HEK293 (cell line): ENCODE measurements around the gene LRBA.

Source experiments
- CTCF ChIA-PET: fragments of 350-600 bp; formaldehyde crosslinking; extraction: SDS; loops from one replicate; lab custom pipeline; 2021; ENCODE audit warnings: antibody characterized with exemption; lab: Yijun Ruan, JAX
- POLR2A ChIA-PET: fragments of 300-600 bp; formaldehyde crosslinking; extraction: SDS; loops from one replicate; lab custom pipeline; 2020; ENCODE audit warnings: antibody characterized with exemption, inconsistent platforms; lab: Yijun Ruan, JAX
- H3K27ac ChIP-seq: fragments of 200-500 bp; sonication (Bioruptor generic); 2 replicates; pipeline ENCODE4 v1.5.1; 2014; ENCODE audit warnings: low read depth, low read length, control low read depth, inconsistent platforms; ENCODE audit errors: extremely low read depth
- H3K36me3 ChIP-seq, 2 experiments: fragments of 200-500 bp in 1 of 2; sonication (Bioruptor generic) in 1 of 2; 1 replicate in 1 of 2; 2 replicates in 1 of 2; pipeline ENCODE4 v1.5.1; 2014 to 2017; ENCODE audit warnings: inconsistent platforms in 2 of 2, low read length in 2 of 2; ENCODE audit not compliant: control insufficient read depth in 2 of 2, insufficient read depth in 1 of 2
- H3K4me1 ChIP-seq: fragments of 200-500 bp; sonication (Bioruptor generic); 2 replicates; pipeline ENCODE4 v1.5.1; 2014; ENCODE audit warnings: mild to moderate bottlenecking, low read length, inconsistent platforms; ENCODE audit not compliant: control insufficient read depth, insufficient read depth
- H3K4me3 ChIP-seq: 2 replicates; pipeline ENCODE4 v1.5.1; 2011; ENCODE audit warnings: low read depth, mild to moderate bottlenecking, control low read depth, low read length, moderate library complexity
- H3K9me3 ChIP-seq: fragments of 200-500 bp; sonication (Bioruptor generic); 2 replicates; pipeline ENCODE4 v1.5.1; 2014; ENCODE audit warnings: low read depth, low read length, inconsistent platforms; ENCODE audit not compliant: control insufficient read depth, insufficient read depth
- GLIS1 ChIP-seq: fragments of 450-650 bp; formaldehyde crosslinking; IDR thresholded peaks from 2 replicates; pipeline ENCODE4 v1.5.1; 2016; ENCODE audit warnings: missing biosample characterization, missing genetic modification characterization
- SETDB1 ChIP-seq: IDR thresholded peaks from one replicate; pipeline ENCODE4 v1.6.1; 2017; ENCODE audit warnings: mild to moderate bottlenecking, low read length, moderate library complexity, mixed read lengths; ENCODE audit not compliant: insufficient read length
- SP2 ChIP-seq: fragments of 450-650 bp; formaldehyde crosslinking; IDR thresholded peaks from 2 replicates; pipeline ENCODE4 v1.5.1; 2016; ENCODE audit warnings: missing biosample characterization, missing genetic modification characterization
- TRIM28 ChIP-seq: IDR thresholded peaks from 2 replicates; pipeline ENCODE4 v1.6.1; 2011; ENCODE audit warnings: low read length, control low read depth, borderline replicate concordance
- ZBTB21 ChIP-seq: fragments of 450-650 bp; formaldehyde crosslinking; IDR thresholded peaks from 2 replicates; pipeline ENCODE4 v1.5.1; 2017; ENCODE audit warnings: missing biosample characterization, missing genetic modification characterization
- ZBTB8A ChIP-seq: fragments of 450-650 bp; formaldehyde crosslinking; IDR thresholded peaks from 2 replicates; pipeline ENCODE4 v1.5.1; 2016; ENCODE audit warnings: missing biosample characterization, missing genetic modification characterization
- ZFP37 ChIP-seq: fragments of 450-650 bp; formaldehyde crosslinking; IDR thresholded peaks from 2 replicates; pipeline ENCODE4 v1.5.1; 2016; ENCODE audit warnings: missing biosample characterization, missing genetic modification characterization
- ZFP41 ChIP-seq: fragments of 450-650 bp; formaldehyde crosslinking; IDR thresholded peaks from 2 replicates; pipeline ENCODE4 v1.5.1; 2016; ENCODE audit warnings: missing biosample characterization, missing genetic modification characterization, borderline replicate concordance
- ZNF112 ChIP-seq: fragments of 450-650 bp; formaldehyde crosslinking; IDR thresholded peaks from 2 replicates; pipeline ENCODE4 v1.5.0; 2017; ENCODE audit warnings: missing biosample characterization, missing genetic modification characterization
- ZNF169 ChIP-seq: fragments of 450-650 bp; formaldehyde crosslinking; IDR thresholded peaks from 2 replicates; pipeline ENCODE4 v1.5.1; 2016; ENCODE audit warnings: missing biosample characterization, missing genetic modification characterization
- ZNF19 ChIP-seq: fragments of 450-650 bp; formaldehyde crosslinking; IDR thresholded peaks from 2 replicates; pipeline ENCODE4; 2016; ENCODE audit warnings: missing biosample characterization, missing genetic modification characterization, low read depth
- ZNF211 ChIP-seq: fragments of 450-650 bp; formaldehyde crosslinking; IDR thresholded peaks from 2 replicates; pipeline ENCODE4 v1.5.1; 2016; ENCODE audit warnings: low read depth, missing biosample characterization, missing genetic modification characterization
- ZNF266 ChIP-seq: fragments of 450-650 bp; formaldehyde crosslinking; IDR thresholded peaks from 2 replicates; pipeline ENCODE4 v1.5.1; 2016; ENCODE audit warnings: missing biosample characterization, missing genetic modification characterization, low read depth
- ZNF391 ChIP-seq: fragments of 450-650 bp; formaldehyde crosslinking; IDR thresholded peaks from 2 replicates; pipeline ENCODE4 v1.5.1; 2016; ENCODE audit warnings: low read depth, missing biosample characterization, missing genetic modification characterization, borderline replicate concordance
- ZNF433 ChIP-seq: fragments of 450-650 bp; formaldehyde crosslinking; IDR thresholded peaks from 2 replicates; pipeline ENCODE4 v1.5.1; 2016; ENCODE audit warnings: missing biosample characterization, missing genetic modification characterization, low read depth
- ZNF664 ChIP-seq: fragments of 450-650 bp; formaldehyde crosslinking; IDR thresholded peaks from 2 replicates; pipeline ENCODE4 v1.5.1; 2016; ENCODE audit warnings: missing biosample characterization, missing genetic modification characterization
- ZNF837 ChIP-seq: fragments of 450-650 bp; formaldehyde crosslinking; IDR thresholded peaks from 2 replicates; pipeline ENCODE4 v1.5.1; 2016; ENCODE audit warnings: missing biosample characterization, missing genetic modification characterization
- ZXDB ChIP-seq: fragments of 450-650 bp; formaldehyde crosslinking; IDR thresholded peaks from 2 replicates; pipeline ENCODE4 v1.5.1; 2016; ENCODE audit warnings: missing biosample characterization, missing genetic modification characterization
- TF ChIP-seq, protein P1 (sequence below): fragments of 450-650 bp; formaldehyde crosslinking; IDR thresholded peaks from 2 replicates; pipeline ENCODE4 v1.5.1; 2016; ENCODE audit warnings: missing biosample characterization, missing genetic modification characterization
- TF ChIP-seq, protein P2 (sequence below): fragments of 450-650 bp; formaldehyde crosslinking; IDR thresholded peaks from 2 replicates; pipeline ENCODE4 v1.5.1; 2016; ENCODE audit warnings: missing biosample characterization, missing genetic modification characterization
- TF ChIP-seq, protein P3 (sequence below): fragments of 450-650 bp; formaldehyde crosslinking; IDR thresholded peaks from 2 replicates; pipeline ENCODE4 v1.5.1; 2016; ENCODE audit warnings: missing biosample characterization, missing genetic modification characterization
- TF ChIP-seq, protein P4 (sequence below): fragments of 450-650 bp; IDR thresholded peaks from 2 replicates; pipeline ENCODE4 v1.5.1; 2018; ENCODE audit warnings: missing biosample characterization, mild to moderate bottlenecking, missing genetic modification characterization
- TF ChIP-seq, protein P5 (sequence below): fragments of 450-650 bp; formaldehyde crosslinking; IDR thresholded peaks from 2 replicates; pipeline ENCODE4 v1.5.1; 2017; ENCODE audit warnings: missing biosample characterization, missing genetic modification characterization
- TF ChIP-seq, protein P6 (sequence below): fragments of 450-650 bp; formaldehyde crosslinking; IDR thresholded peaks from 2 replicates; pipeline ENCODE4 v1.5.1; 2017; ENCODE audit warnings: missing biosample characterization, missing genetic modification characterization

LRBA gene

DNA sequence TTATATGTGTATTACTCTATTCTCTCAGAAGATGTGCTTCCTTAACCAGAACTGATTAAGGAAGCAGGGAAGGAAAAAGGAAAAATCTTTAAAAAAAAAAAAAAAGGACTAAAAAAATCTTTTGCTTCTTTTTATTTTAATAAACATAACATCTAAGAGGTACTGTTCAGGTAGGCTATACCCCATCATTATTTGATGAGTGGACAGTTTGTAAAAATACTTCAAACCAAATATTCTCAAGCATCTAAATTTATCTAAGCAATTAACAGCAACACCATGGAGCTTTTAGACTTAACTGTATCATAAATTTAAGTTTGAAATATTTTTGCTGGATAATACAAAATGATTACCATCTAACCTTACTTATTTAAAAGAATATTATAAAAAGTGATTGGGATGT lies 264.3 kb downstream of the LRBA start:
- Histone ChIP-seq H3K4me3 (no peak overlapping the region), H3K36me3 (no peaks in the 10 kb centered on the region), H3K4me1 (peaks cover 6% of the 10 kb centered on the region; the same call in 1 of the 2 replicates), H3K9me3 (no peaks in the 10 kb centered on the region), H3K27ac (no peak overlapping the region)
- CTCF ChIA-PET = no interaction called here
- POLR2A ChIA-PET = no interaction called here
- TF ChIP-seq ZNF169 (tag by site-specific recombination) (no peak), ZFP41 (tag by site-specific recombination) (no peak), ZNF19 (tag by site-specific recombination) (no peak), ZNF112 (tag by site-specific recombination) (no peak), ZNF837 (tag by site-specific recombination) (no peak), SETDB1 (no peak), ZNF433 (no peak), TRIM28 (no peak), ZFP37 (no peak), ZBTB8A (tag by site-specific recombination) (no peak), ZBTB21 (tag by site-specific recombination) (no peak)

DNA sequence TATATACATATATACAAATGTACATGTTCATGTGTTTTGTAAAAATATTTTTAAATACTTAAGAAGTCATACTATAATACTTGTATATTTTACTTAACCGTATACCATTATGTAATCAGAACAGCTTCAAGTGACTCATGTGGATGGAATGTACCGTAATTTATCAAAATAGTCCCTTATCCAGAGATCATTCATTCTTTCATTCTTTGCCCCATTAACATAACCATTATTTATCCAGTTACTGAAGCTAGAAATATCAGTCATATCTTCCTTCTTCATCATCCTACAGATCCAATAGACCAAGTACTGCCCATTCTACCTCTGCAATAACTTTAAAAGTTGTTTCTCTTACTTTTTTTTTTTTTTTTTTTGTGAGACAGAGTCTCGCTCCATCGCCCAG lies 268.9 kb downstream of the LRBA start:
- no peak overlapping the region for H3K4me3 ChIP-seq
- no peaks in the 10 kb centered on the region for H3K9me3 ChIP-seq
- TF ChIP-seq GLIS1 (tag by site-specific recombination) (no peak), SP2 (no peak), ZXDB (tag by site-specific recombination) (no peak), ZBTB8A (tag by site-specific recombination) (no peak)
- POLR2A ChIA-PET = no interaction called here
- CTCF ChIA-PET = interaction anchor here (0.6 kb wide), 1 partner anchor 162 kb away, joined by 3 read pairs; no protein-coding TSS in a partner anchor
- H3K4me1 ChIP-seq = 0 out of 2 replicates have a peak, but pooled peaks cover 3% of the 10 kb centered on the region
- H3K27ac ChIP-seq = no peak overlapping the region
- H3K36me3 ChIP-seq = no peaks in the 10 kb centered on the region; a peak in 1 of 3 replicates

DNA sequence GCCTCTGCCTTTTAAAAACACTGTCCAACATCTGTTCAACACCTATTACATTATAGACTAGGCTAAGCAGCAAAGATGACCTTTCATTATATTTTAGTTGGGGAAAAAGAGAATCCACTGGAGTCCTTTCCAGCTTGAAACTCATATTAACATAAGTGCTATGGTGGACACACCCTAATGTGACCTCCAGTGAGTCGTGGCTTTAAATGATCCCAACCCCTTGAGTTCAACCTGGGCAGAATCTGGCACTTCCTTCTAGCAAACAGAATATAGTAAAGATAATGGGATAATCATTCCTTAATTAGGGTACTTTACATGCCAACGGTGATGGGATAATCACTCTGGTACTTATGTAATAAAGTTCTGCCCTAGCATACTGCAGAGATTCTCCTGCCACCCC lies 270.5 kb downstream of the LRBA start:
- 0 out of 2 replicates have a peak, but pooled peaks cover 3% of the 10 kb centered on the region for H3K4me1 ChIP-seq
- POLR2A ChIA-PET = no interaction called here
- H3K36me3 ChIP-seq = no peaks in the 10 kb centered on the region; a peak in 1 of 3 replicates
- H3K27ac ChIP-seq = no peak overlapping the region
- H3K4me3 ChIP-seq = no peak overlapping the region
- CTCF ChIA-PET = no interaction called here
- no peaks in the 10 kb centered on the region for H3K9me3 ChIP-seq
- TF ChIP-seq, protein P1, sequence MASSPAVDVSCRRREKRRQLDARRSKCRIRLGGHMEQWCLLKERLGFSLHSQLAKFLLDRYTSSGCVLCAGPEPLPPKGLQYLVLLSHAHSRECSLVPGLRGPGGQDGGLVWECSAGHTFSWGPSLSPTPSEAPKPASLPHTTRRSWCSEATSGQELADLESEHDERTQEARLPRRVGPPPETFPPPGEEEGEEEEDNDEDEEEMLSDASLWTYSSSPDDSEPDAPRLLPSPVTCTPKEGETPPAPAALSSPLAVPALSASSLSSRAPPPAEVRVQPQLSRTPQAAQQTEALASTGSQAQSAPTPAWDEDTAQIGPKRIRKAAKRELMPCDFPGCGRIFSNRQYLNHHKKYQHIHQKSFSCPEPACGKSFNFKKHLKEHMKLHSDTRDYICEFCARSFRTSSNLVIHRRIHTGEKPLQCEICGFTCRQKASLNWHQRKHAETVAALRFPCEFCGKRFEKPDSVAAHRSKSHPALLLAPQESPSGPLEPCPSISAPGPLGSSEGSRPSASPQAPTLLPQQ (tag by site-specific recombination) = no peak
- TF ChIP-seq ZNF266 (no peak), ZNF664 (tag by site-specific recombination) (no peak), ZNF391 (no peak), ZNF211 (tag by site-specific recombination) (no peak)
- TF ChIP-seq, protein P2, sequence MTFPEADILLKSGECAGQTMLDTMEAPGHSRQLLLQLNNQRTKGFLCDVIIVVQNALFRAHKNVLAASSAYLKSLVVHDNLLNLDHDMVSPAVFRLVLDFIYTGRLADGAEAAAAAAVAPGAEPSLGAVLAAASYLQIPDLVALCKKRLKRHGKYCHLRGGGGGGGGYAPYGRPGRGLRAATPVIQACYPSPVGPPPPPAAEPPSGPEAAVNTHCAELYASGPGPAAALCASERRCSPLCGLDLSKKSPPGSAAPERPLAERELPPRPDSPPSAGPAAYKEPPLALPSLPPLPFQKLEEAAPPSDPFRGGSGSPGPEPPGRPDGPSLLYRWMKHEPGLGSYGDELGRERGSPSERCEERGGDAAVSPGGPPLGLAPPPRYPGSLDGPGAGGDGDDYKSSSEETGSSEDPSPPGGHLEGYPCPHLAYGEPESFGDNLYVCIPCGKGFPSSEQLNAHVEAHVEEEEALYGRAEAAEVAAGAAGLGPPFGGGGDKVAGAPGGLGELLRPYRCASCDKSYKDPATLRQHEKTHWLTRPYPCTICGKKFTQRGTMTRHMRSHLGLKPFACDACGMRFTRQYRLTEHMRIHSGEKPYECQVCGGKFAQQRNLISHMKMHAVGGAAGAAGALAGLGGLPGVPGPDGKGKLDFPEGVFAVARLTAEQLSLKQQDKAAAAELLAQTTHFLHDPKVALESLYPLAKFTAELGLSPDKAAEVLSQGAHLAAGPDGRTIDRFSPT (tag by site-specific recombination) = no peak
- TF ChIP-seq, protein P3, sequence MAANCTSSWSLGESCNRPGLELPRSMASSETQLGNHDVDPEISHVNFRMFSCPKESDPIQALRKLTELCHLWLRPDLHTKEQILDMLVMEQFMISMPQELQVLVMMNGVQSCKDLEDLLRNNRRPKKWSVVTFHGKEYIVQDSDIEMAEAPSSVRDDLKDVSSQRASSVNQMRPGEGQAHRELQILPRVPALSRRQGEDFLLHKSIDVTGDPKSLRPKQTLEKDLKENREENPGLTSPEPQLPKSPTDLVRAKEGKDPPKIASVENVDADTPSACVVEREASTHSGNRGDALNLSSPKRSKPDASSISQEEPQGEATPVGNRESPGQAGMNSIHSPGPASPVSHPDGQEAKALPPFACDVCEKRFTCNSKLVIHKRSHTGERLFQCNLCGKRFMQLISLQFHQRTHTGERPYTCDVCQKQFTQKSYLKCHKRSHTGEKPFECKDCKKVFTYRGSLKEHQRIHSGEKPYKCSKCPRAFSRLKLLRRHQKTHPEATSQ = no peak
- TF ChIP-seq, protein P4, sequence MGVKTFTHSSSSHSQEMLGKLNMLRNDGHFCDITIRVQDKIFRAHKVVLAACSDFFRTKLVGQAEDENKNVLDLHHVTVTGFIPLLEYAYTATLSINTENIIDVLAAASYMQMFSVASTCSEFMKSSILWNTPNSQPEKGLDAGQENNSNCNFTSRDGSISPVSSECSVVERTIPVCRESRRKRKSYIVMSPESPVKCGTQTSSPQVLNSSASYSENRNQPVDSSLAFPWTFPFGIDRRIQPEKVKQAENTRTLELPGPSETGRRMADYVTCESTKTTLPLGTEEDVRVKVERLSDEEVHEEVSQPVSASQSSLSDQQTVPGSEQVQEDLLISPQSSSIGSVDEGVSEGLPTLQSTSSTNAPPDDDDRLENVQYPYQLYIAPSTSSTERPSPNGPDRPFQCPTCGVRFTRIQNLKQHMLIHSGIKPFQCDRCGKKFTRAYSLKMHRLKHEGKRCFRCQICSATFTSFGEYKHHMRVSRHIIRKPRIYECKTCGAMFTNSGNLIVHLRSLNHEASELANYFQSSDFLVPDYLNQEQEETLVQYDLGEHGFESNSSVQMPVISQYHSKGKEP (tag by site-specific recombination) = no peak
- TF ChIP-seq, protein P5, sequence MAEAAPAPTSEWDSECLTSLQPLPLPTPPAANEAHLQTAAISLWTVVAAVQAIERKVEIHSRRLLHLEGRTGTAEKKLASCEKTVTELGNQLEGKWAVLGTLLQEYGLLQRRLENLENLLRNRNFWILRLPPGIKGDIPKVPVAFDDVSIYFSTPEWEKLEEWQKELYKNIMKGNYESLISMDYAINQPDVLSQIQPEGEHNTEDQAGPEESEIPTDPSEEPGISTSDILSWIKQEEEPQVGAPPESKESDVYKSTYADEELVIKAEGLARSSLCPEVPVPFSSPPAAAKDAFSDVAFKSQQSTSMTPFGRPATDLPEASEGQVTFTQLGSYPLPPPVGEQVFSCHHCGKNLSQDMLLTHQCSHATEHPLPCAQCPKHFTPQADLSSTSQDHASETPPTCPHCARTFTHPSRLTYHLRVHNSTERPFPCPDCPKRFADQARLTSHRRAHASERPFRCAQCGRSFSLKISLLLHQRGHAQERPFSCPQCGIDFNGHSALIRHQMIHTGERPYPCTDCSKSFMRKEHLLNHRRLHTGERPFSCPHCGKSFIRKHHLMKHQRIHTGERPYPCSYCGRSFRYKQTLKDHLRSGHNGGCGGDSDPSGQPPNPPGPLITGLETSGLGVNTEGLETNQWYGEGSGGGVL (tag by site-specific recombination) = no peak
- TF ChIP-seq, protein P6, sequence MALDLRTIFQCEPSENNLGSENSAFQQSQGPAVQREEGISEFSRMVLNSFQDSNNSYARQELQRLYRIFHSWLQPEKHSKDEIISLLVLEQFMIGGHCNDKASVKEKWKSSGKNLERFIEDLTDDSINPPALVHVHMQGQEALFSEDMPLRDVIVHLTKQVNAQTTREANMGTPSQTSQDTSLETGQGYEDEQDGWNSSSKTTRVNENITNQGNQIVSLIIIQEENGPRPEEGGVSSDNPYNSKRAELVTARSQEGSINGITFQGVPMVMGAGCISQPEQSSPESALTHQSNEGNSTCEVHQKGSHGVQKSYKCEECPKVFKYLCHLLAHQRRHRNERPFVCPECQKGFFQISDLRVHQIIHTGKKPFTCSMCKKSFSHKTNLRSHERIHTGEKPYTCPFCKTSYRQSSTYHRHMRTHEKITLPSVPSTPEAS (tag by site-specific recombination) = no peak
